Neuronal stem cell (in vitro differentiated cells): ENCODE measurements around the gene GRIP2.

ENCODE experiments used
- DNase-seq: peaks from one replicate; pipeline ENCODE4 v3.0.0-alpha.2; 2013; ENCODE audit warnings: low spot score
- H2AFZ ChIP-seq: one replicate; pipeline ENCODE4 v1.6.1; 2013; ENCODE audit warnings: mild to moderate bottlenecking, low read length, inconsistent platforms
- H2AK5ac ChIP-seq: 2 replicates; pipeline ENCODE4 v1.6.1; 2013; ENCODE audit warnings: low read depth, mild to moderate bottlenecking, inconsistent platforms, low read length, moderate library complexity, mixed read lengths
- H2BK120ac ChIP-seq: 2 replicates; pipeline ENCODE4 v1.6.1; 2013; ENCODE audit warnings: low read depth, mild to moderate bottlenecking, inconsistent platforms, low read length, moderate library complexity, mixed read lengths
- H2BK12ac ChIP-seq: one replicate; pipeline ENCODE4 v1.6.1; 2013; ENCODE audit warnings: low read length, inconsistent platforms
- H2BK15ac ChIP-seq: 2 replicates; pipeline ENCODE4 v1.6.1; 2013; ENCODE audit warnings: mild to moderate bottlenecking, low read length, inconsistent platforms, mixed read lengths
- H2BK5ac ChIP-seq: one replicate; pipeline ENCODE4 v1.6.1; 2013; ENCODE audit warnings: inconsistent platforms, mild to moderate bottlenecking, low read length, moderate library complexity
- H3K14ac ChIP-seq: one replicate; pipeline ENCODE4 v1.6.1; 2013; ENCODE audit warnings: low read length, inconsistent platforms
- H3K18ac ChIP-seq: 2 replicates; pipeline ENCODE4 v1.6.1; 2013; ENCODE audit warnings: low read length, inconsistent platforms
- H3K23ac ChIP-seq: 2 replicates; pipeline ENCODE4 v1.6.1; 2013; ENCODE audit warnings: low read depth, mild to moderate bottlenecking, mixed read lengths, low read length, inconsistent platforms; ENCODE audit not compliant: poor library complexity
- H3K27ac ChIP-seq: replicated peaks from 3 replicates; pipeline ENCODE4 v1.5.1; 2013; ENCODE audit warnings: low read length, inconsistent platforms
- H3K27me3 ChIP-seq, 3 experiments: 2 replicates each; pipeline ENCODE4 v1.6.1; 2013; ENCODE audit warnings: low read length in 3 of 3, mild to moderate bottlenecking in 2 of 3, inconsistent platforms in 1 of 3, low read depth in 1 of 3, mixed read lengths in 1 of 3, moderate library complexity in 1 of 3; ENCODE audit not compliant: control insufficient read depth in 3 of 3, insufficient read depth in 3 of 3
- H3K36me3 ChIP-seq, 2 donors: replicated peaks in 1 of 2; 2 replicates each; pipeline ENCODE4 v1.6.1; 2013; ENCODE audit warnings: low read length in 2 of 2; ENCODE audit not compliant: control insufficient read depth in 2 of 2, insufficient read depth in 2 of 2
- H3K4ac ChIP-seq: 2 replicates; pipeline ENCODE4 v1.6.1; 2013; ENCODE audit warnings: inconsistent platforms, mild to moderate bottlenecking, low read length, moderate library complexity
- H3K4me1 ChIP-seq, 2 donors: 1 replicate in 1 of 2; 2 replicates in 1 of 2; pipeline ENCODE4 v1.6.1; 2013; ENCODE audit warnings: low read length in 2 of 2, low read depth in 1 of 2; ENCODE audit not compliant: control insufficient read depth in 2 of 2, insufficient read depth in 1 of 2
- H3K4me2 ChIP-seq: one replicate; pipeline ENCODE4 v1.6.1; 2013; ENCODE audit warnings: mild to moderate bottlenecking, low read length, inconsistent platforms; ENCODE audit not compliant: insufficient read depth, poor library complexity, severe bottlenecking
- H3K4me3 ChIP-seq, 2 donors: 2 replicates each; pipeline ENCODE4 v1.5.1; 2013; ENCODE audit warnings: low read length in 2 of 2, mild to moderate bottlenecking in 2 of 2, inconsistent platforms in 1 of 2, moderate library complexity in 1 of 2
- H3K79me1 ChIP-seq: one replicate; pipeline ENCODE4 v1.6.1; 2013; ENCODE audit warnings: low read depth, mild to moderate bottlenecking, inconsistent platforms, low read length, moderate library complexity
- H3K9ac ChIP-seq: one replicate; pipeline ENCODE4 v1.6.1; 2013; ENCODE audit warnings: mild to moderate bottlenecking, low read depth, low read length, inconsistent platforms; ENCODE audit not compliant: poor library complexity
- H3K9me3 ChIP-seq, 2 donors: replicated peaks in 1 of 2; 2 replicates each; pipeline versions ENCODE3 to v1.6.1; 2013; ENCODE audit warnings: low read length in 2 of 2, mild to moderate bottlenecking in 2 of 2, inconsistent platforms in 1 of 2, low read depth in 1 of 2, mixed read lengths in 1 of 2, moderate library complexity in 1 of 2; ENCODE audit not compliant: control insufficient read depth in 2 of 2, insufficient read depth in 1 of 2
- H4K8ac ChIP-seq: one replicate; pipeline ENCODE4 v1.6.1; 2013; ENCODE audit warnings: low read depth, mild to moderate bottlenecking, inconsistent platforms, low read length, moderate library complexity
- H4K91ac ChIP-seq: one replicate; pipeline ENCODE4 v1.6.1; 2013; ENCODE audit warnings: low read length, low read depth, mild to moderate bottlenecking, inconsistent platforms; ENCODE audit not compliant: poor library complexity
- WGBS, 2 donors: extraction: QIAGEN DNeasy Blood & Tissue Kit; methylation state at CpG; one replicate each; pipeline ENCODE4 v1.1.7; 2013; ENCODE audit warnings: missing lambda C conversion rate in 2 of 2, mixed read lengths in 1 of 2; ENCODE audit not compliant: insufficient read length in 2 of 2, insufficient replicate concordance in 1 of 2; ENCODE audit errors: extremely low coverage in 2 of 2; 5-methylcytosine and 5-hydroxymethylcytosine counted together

The GRIP2 gene

GRCh38 chr3:14488286-14489041 is 51.7 kb downstream of the GRIP2 start:
- WGBS, 2 donors = no CpG with 5 or more reads among the region's 7 CpGs
- Histone ChIP-seq H4K8ac (no peak overlapping the region), H3K9ac (no peak overlapping the region), H4K91ac (no peak overlapping the region), H3K4me2 (no peak overlapping the region), H3K4me3 (no peak overlapping the region), H3K27me3 (no peaks in the 10 kb centered on the region), H2AK5ac (no peak overlapping the region), H3K23ac (peak overlapping the region; percentile 39), H2AFZ (no peak overlapping the region), H3K18ac (no peak overlapping the region), H2BK5ac (no peak overlapping the region), H3K4ac (no peak overlapping the region), H3K27ac (no peak overlapping the region), H3K36me3 (peaks cover 2 to 30% of the 10 kb centered on the region in 2 donors), H2BK15ac (no peak overlapping the region), H2BK120ac (no peak overlapping the region), H3K9me3 (no peaks in the 10 kb centered on the region), H3K4me1 (peaks cover 0 to 3% of the 10 kb centered on the region in 2 donors), H2BK12ac (no peak overlapping the region), H3K14ac (no peak overlapping the region), H3K79me1 (no peaks in the 10 kb centered on the region)
- no peak for DNase-seq

GRCh38 chr3:14487821-14488220 is 52.3 kb downstream of the GRIP2 start:
- Histone ChIP-seq H3K23ac (no peak overlapping the region), H2BK5ac (no peak overlapping the region), H3K4ac (no peak overlapping the region), H3K14ac (no peak overlapping the region), H2AFZ (no peak overlapping the region), H2BK15ac (no peak overlapping the region), H4K91ac (no peak overlapping the region), H2AK5ac (no peak overlapping the region), H3K79me1 (no peaks in the 10 kb centered on the region), H2BK120ac (no peak overlapping the region), H3K18ac (no peak overlapping the region), H3K9me3 (no peaks in the 10 kb centered on the region), H3K4me1 (peaks cover 0 to 3% of the 10 kb centered on the region in 2 donors), H3K36me3 (peaks cover 2 to 30% of the 10 kb centered on the region in 2 donors), H3K9ac (no peak overlapping the region), H4K8ac (no peak overlapping the region), H3K27me3 (no peaks in the 10 kb centered on the region), H3K27ac (no peak overlapping the region), H3K4me3 (no peak overlapping the region), H2BK12ac (no peak overlapping the region), H3K4me2 (no peak overlapping the region)
- WGBS, 2 donors = no CpG with 5 or more reads among the region's 7 CpGs
- DNase-seq = no peak

DNA sequence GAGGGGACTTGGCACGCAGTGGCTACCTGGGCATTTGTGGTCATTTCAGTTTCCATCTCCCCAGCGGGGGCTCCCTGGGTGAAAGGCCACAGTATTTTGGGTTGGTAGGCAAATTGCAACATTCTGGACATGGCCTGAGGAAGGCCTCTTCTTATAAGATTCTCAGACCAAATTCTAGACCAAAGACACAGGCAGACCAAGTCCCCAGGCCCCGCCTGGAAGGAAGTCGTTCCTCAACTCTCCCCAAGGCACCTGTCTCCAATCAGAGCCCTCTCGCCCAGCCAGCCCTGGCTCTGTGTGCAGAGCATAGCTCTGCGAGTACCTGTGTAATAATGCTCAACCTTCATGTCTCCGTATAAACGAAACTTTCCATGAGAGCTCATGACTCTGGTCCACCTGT is 53.1 kb downstream of the GRIP2 start:
- Histone ChIP-seq H3K14ac (no peak overlapping the region), H3K27me3 (no peaks in the 10 kb centered on the region), H3K9ac (no peak overlapping the region), H3K4me1 (peaks cover 0 to 3% of the 10 kb centered on the region in 2 donors), H2BK15ac (no peak overlapping the region), H2AFZ (no peak overlapping the region), H3K4me2 (no peak overlapping the region), H3K9me3 (no peaks in the 10 kb centered on the region), H3K4ac (no peak overlapping the region), H2BK5ac (no peak overlapping the region), H4K91ac (no peak overlapping the region), H3K18ac (no peak overlapping the region), H2BK120ac (no peak overlapping the region), H2AK5ac (no peak overlapping the region), H2BK12ac (no peak overlapping the region), H3K23ac (no peak overlapping the region), H3K79me1 (no peaks in the 10 kb centered on the region), H4K8ac (no peak overlapping the region), H3K36me3 (peaks cover 2 to 31% of the 10 kb centered on the region in 2 donors), H3K27ac (no peak overlapping the region), H3K4me3 (no peak overlapping the region)
- no peak for DNase-seq
- no CpG with 5 or more reads among the region's 8 CpGs for WGBS, 2 donors

GRCh38 chr3:14486460-14486859 is 53.7 kb downstream of the GRIP2 start:
- Histone ChIP-seq H3K14ac (no peak overlapping the region), H3K4me3 (no peak overlapping the region), H2BK15ac (no peak overlapping the region), H2BK5ac (peak overlapping the region; percentile 61), H3K4me1 (peaks cover 3 to 4% of the 10 kb centered on the region in 2 donors), H2AK5ac (no peak overlapping the region), H2BK12ac (no peak overlapping the region), H3K36me3 (peaks cover 2 to 35% of the 10 kb centered on the region in 2 donors), H3K4ac (no peak overlapping the region), H3K23ac (no peak overlapping the region), H2AFZ (no peak overlapping the region), H3K27ac (no peak overlapping the region), H2BK120ac (no peak overlapping the region), H3K9me3 (no peaks in the 10 kb centered on the region), H3K18ac (no peak overlapping the region), H3K79me1 (no peaks in the 10 kb centered on the region), H3K9ac (no peak overlapping the region), H4K91ac (no peak overlapping the region), H3K27me3 (no peaks in the 10 kb centered on the region), H3K4me2 (no peak overlapping the region), H4K8ac (no peak overlapping the region)
- no CpG with 5 or more reads among the region's 5 CpGs for WGBS, 2 donors
- no peak for DNase-seq
